Cardiac muscle cell (in vitro differentiated cells and primary cell): ENCODE results near the gene SGO2. TPM values are rescaled to one million over a fixed set of nuclear protein-coding genes. Genes with fewer than 3 reads are reported as not detected.

Experiments used
- DNase-seq, 2 donors: peaks; one replicate each; pipeline versions ENCODE4 v3.0.0 to v3.0.0-alpha.2; 2010 to 2017; ENCODE audit warnings: low read depth in 1 of 2, low spot score in 1 of 2
- H3K27ac ChIP-seq: fragments of 200-600 bp; sonication (generic); 2 replicates; pipeline ENCODE4 v1.5.1; 2016
- H3K27me3 ChIP-seq: fragments of 200-600 bp; sonication (generic); 2 replicates; pipeline ENCODE4 v1.6.0; 2016; ENCODE audit warnings: control low read depth
- H3K36me3 ChIP-seq: fragments of 200-600 bp; sonication (generic); 2 replicates; pipeline ENCODE4 v1.5.1; 2016; ENCODE audit warnings: control low read depth
- H3K4me1 ChIP-seq: fragments of 200-600 bp; sonication (generic); 2 replicates; pipeline ENCODE4 v1.8.1; 2017; ENCODE audit warnings: low read depth, mild to moderate bottlenecking, mixed run types
- H3K4me3 ChIP-seq: fragments of 200-600 bp; sonication (generic); 2 replicates; pipeline ENCODE4 v1.5.1; 2016; ENCODE audit warnings: mild to moderate bottlenecking
- H3K9me3 ChIP-seq: fragments of 200-600 bp; sonication (generic); 2 replicates; pipeline ENCODE4 v1.5.1; 2017; ENCODE audit warnings: low read depth, mild to moderate bottlenecking, control low read depth
- polyA plus RNA-seq: library from polyadenylated mRNA; unstranded; fragments of >200 nt; fragmentation: Nextera tagmentation; extraction: Ambion mirVana; gene quantifications from 2 replicates; pipeline ENCODE4 v1.2.1, GENCODE V29; 2016
- total RNA-seq: library from RNA; depleted of rRNA; stranded (reverse); fragments of >200 nt; gene quantifications from 2 replicates; pipeline ENCODE4 v1.2.3, GENCODE V29; 2016
- TF ChIP-seq, protein P1 (sequence below): IDR thresholded peaks from 2 replicates; pipeline ENCODE4 v1.5.1; 2012; ENCODE audit warnings: low read depth, mild to moderate bottlenecking, low read length

SGO2 gene
- total and polyA plus RNA-seq, 2 experiments from 2014 or later = 8.1 to 13.9 TPM

DNA sequence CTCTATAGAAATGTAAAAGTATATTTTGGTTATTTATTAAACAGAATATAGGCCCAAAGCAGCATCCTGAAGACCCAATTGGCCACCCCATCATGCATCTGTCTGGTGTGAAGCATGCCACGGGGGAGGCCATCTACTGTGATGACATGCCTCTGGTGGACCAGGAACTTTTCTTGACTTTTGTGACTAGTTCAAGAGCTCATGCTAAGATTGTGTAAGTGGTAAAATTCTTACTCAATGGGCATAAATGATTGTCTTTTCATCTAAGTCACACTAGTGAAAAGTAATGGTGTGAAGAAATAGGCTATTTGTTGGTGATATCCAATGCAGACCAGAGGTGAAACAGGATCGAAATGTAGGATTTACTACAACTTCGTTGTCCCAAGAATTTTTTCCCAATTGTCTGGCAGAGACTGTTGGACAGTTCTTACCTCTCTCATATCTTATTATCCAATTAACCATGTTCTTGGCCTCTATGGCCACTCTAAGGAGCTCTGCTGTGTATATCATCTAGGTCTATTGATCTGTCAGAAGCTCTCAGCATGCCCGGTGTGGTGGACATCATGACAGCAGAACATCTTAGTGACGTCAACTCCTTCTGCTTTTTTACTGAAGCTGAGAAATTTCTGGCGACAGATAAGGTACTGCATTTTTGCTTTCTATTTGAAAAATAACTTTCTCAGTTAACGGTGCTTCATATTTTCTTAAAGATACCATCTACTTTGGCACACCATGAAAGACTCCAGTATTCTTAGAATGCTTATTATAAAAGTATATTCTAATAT is 94.8 kb downstream of the SGO2 start:
- TF ChIP-seq, protein P1, sequence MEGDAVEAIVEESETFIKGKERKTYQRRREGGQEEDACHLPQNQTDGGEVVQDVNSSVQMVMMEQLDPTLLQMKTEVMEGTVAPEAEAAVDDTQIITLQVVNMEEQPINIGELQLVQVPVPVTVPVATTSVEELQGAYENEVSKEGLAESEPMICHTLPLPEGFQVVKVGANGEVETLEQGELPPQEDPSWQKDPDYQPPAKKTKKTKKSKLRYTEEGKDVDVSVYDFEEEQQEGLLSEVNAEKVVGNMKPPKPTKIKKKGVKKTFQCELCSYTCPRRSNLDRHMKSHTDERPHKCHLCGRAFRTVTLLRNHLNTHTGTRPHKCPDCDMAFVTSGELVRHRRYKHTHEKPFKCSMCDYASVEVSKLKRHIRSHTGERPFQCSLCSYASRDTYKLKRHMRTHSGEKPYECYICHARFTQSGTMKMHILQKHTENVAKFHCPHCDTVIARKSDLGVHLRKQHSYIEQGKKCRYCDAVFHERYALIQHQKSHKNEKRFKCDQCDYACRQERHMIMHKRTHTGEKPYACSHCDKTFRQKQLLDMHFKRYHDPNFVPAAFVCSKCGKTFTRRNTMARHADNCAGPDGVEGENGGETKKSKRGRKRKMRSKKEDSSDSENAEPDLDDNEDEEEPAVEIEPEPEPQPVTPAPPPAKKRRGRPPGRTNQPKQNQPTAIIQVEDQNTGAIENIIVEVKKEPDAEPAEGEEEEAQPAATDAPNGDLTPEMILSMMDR = no peak
- Histone ChIP-seq H3K27ac (no peak overlapping the region), H3K9me3 (no peaks in the 10 kb centered on the region), H3K4me1 (no peaks in the 10 kb centered on the region), H3K4me3 (no peak overlapping the region), H3K27me3 (no peaks in the 10 kb centered on the region), H3K36me3 (no peaks in the 10 kb centered on the region)
- DNase-seq = no peak

DNA sequence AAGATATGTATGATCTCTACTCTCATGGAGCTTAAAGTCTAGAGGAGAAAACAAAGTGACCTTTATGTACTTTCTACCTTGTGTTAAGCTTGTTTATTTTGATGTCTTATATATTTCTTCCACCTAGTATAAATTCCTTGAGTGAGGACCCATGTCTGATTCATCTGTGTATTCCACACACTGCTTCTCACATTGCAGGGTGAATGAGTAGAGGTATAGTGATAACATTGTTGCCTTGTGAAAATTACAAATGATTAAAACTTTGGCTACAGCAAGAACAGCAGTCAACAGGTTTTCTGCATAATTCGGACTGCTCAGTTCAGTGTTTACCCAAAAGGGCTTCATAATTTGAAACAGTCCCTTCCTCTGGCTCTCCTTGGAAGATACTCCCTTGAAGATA is 96.1 kb downstream of the SGO2 start:
- Histone ChIP-seq H3K36me3 (no peaks in the 10 kb centered on the region), H3K27me3 (no peaks in the 10 kb centered on the region), H3K27ac (no peak overlapping the region), H3K9me3 (no peaks in the 10 kb centered on the region), H3K4me3 (no peak overlapping the region), H3K4me1 (no peaks in the 10 kb centered on the region)
- TF ChIP-seq, protein P1 = no peak
- no peak for DNase-seq

DNA sequence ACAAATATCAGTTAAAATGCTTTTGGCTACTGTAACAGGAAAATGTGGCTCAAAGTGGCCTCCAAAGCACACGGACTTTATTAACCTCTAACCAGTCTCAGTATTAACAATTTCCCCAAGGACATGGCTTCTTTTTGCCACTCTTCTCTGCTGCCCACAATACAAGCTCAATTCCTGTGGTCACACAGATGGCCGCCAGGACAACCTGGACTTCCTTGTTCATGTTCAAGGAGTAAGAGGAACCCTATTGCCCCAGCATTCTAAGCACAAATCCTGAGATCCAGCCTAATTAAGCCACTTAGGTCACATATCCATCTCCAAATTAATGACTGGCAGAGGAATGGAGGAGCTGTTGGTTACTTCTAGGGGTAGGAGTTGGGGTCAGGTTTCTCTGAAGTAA is 98.0 kb downstream of the SGO2 start:
- Histone ChIP-seq H3K9me3 (no peaks in the 10 kb centered on the region), H3K4me3 (no peak overlapping the region), H3K36me3 (no peaks in the 10 kb centered on the region), H3K27me3 (no peaks in the 10 kb centered on the region), H3K27ac (no peak overlapping the region), H3K4me1 (no peaks in the 10 kb centered on the region)
- no peak for DNase-seq
- TF ChIP-seq, protein P1 = no peak

DNA sequence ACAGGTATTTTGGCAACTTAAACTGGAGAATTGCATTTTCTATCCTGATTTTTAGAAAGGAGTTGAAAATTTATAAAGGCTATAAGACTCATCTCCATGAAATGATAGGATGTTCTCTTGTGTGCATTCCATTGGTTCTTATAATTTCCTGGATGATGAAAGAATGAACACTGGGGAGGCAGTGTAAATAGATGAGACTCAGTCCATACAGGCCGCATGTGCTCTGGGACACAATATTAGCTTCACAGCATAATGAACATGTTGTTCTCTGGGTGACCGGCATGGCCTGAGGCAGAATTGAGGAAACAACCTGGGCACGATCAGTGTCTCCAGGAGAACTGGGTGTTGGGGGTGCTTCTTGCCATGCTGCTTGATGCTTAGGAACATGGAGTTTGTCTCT is 98.7 kb downstream of the SGO2 start:
- Histone ChIP-seq H3K4me1 (no peaks in the 10 kb centered on the region), H3K4me3 (no peak overlapping the region), H3K27me3 (no peaks in the 10 kb centered on the region), H3K9me3 (no peaks in the 10 kb centered on the region), H3K27ac (no peak overlapping the region), H3K36me3 (no peaks in the 10 kb centered on the region)
- TF ChIP-seq, protein P1 = no peak
- peak in 1 of 2 donors; percentile 82 for DNase-seq

DNA sequence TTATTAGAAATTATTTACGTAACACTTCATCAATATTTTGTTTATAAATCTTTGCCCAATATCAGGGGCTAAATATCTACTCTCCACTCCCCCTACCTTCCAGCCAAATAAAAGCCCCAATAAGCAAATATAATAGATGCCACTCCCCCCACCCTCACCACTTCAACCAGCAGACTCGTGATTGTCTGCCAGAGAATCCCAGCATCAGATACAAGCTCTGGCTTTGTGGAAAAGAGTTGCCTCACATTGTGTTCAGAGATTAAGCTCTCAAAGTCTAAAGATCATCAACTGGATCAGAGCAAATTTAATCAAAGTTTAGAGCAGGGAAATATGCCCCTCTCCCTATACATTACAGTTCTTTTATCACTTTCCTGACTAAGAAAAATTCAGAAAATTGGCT is 99.3 kb downstream of the SGO2 start:
- no peak overlapping the region for H3K4me3 ChIP-seq
- no peaks in the 10 kb centered on the region for H3K4me1 ChIP-seq
- no peaks in the 10 kb centered on the region for H3K27me3 ChIP-seq
- peak in 1 of 2 donors; percentile 50 for DNase-seq
- no peaks in the 10 kb centered on the region for H3K36me3 ChIP-seq
- TF ChIP-seq, protein P1 = no peak
- H3K9me3 ChIP-seq = no peaks in the 10 kb centered on the region
- no peak overlapping the region for H3K27ac ChIP-seq
